ENCODE measurements around the gene FAM135A.

DNA sequence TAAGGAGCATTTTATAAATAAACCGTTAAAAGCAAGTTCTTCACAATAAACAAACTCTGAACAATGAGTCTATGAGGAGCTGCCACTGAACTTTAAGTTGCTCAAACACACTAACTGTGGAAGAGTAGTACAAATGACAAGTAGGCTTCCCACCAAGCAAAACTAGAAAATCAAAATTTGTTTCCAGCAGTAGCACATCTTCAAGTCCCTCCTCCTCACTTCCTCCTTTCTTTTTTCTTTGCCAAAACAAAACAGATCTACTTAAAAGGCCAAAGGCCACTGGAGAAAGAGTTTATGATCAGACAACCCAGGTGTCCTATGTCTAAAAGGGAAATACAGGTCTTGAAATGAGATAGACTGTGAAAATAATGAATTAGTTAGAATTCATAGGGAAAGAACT is 17.1 kb upstream of the FAM135A start:
- TF ChIP-seq ZNF274 (IDR thresholded peaks at IDR 0.05; ENCODE audit: low read depth, low read length), result no peak
- no peak for TF ChIP-seq YY1 (IDR thresholded peaks at IDR 0.05; ENCODE audit: insufficient read depth, insufficient read length)
